Rectal smooth muscle tissue (tissue), 1 donor: ENCODE results near the gene SNHG17.

Experiments
- H3K27ac ChIP-seq: one replicate; pipeline ENCODE4 v1.7.0; 2013; ENCODE audit warnings: low read depth, low read length, inconsistent platforms
- H3K27me3 ChIP-seq: one replicate; pipeline ENCODE4 v1.7.0; 2013; ENCODE audit warnings: low read length; ENCODE audit not compliant: control insufficient read depth, insufficient read depth
- H3K36me3 ChIP-seq: one replicate; pipeline ENCODE4 v1.7.0; 2013; ENCODE audit warnings: low read length; ENCODE audit not compliant: control insufficient read depth, insufficient read depth
- H3K4me1 ChIP-seq: one replicate; pipeline ENCODE4 v1.7.0; 2013; ENCODE audit warnings: low read length; ENCODE audit not compliant: control insufficient read depth, insufficient read depth
- H3K4me3 ChIP-seq: one replicate; pipeline ENCODE4 v1.7.0; 2013; ENCODE audit warnings: low read length
- H3K9ac ChIP-seq: one replicate; pipeline ENCODE4 v1.7.0; 2013; ENCODE audit warnings: low read length

Gene SNHG17

GRCh38 chr20:38460040-38460623 is 25.0 kb upstream of the SNHG17 start:
- H3K4me1 ChIP-seq = no peaks in the 10 kb centered on the region
- no peak overlapping the region for H3K27ac ChIP-seq
- no peaks in the 10 kb centered on the region for H3K36me3 ChIP-seq
- no peak overlapping the region for H3K4me3 ChIP-seq
- no peaks in the 10 kb centered on the region for H3K27me3 ChIP-seq
- H3K9ac ChIP-seq = no peak overlapping the region

GRCh38 chr20:38458314-38458713 is 23.2 kb upstream of the SNHG17 start:
- H3K9ac ChIP-seq = no peak overlapping the region
- H3K27me3 ChIP-seq = no peaks in the 10 kb centered on the region

GRCh38 chr20:38454556-38455473 is 19.7 kb upstream of the SNHG17 start:
- no peak overlapping the region for H3K27ac ChIP-seq
- no peak overlapping the region for H3K4me3 ChIP-seq
- no peaks in the 10 kb centered on the region for H3K4me1 ChIP-seq
- peaks cover 8% of the 10 kb centered on the region for H3K36me3 ChIP-seq
- no peaks in the 10 kb centered on the region for H3K27me3 ChIP-seq
- H3K9ac ChIP-seq = no peak overlapping the region

More at GRCh38 chr20:38458314-38458713, 23.2 kb upstream of the SNHG17 start:
- Histone ChIP-seq H3K4me3 (no peak overlapping the region), H3K36me3 (no peaks in the 10 kb centered on the region), H3K27ac (no peak overlapping the region), H3K4me1 (no peaks in the 10 kb centered on the region)

DNA sequence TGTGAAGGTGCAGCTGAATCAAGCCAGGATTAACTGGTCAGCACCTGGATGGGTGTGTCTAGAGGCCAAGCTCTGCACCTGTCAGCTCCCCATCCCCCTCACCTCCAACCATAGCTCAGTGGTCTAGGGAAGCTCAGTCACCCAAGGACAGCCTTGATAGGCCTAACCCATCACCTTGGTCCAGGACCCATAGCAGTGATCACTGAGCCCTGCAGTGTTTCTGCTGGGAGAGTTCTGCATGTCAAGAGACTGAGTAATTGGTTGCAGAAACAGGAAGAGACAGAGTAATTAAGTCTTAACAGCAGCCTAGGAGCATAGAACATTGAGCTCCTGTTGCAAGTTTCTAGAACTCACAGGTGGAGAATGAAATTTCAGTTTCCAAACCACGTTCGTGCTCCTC is 18.8 kb upstream of the SNHG17 start:
- H3K36me3 ChIP-seq = peaks cover 14% of the 10 kb centered on the region
- H3K9ac ChIP-seq = no peak overlapping the region
- no peaks in the 10 kb centered on the region for H3K4me1 ChIP-seq
- H3K27me3 ChIP-seq = no peaks in the 10 kb centered on the region
- H3K27ac ChIP-seq = no peak overlapping the region
- H3K4me3 ChIP-seq = no peak overlapping the region

DNA sequence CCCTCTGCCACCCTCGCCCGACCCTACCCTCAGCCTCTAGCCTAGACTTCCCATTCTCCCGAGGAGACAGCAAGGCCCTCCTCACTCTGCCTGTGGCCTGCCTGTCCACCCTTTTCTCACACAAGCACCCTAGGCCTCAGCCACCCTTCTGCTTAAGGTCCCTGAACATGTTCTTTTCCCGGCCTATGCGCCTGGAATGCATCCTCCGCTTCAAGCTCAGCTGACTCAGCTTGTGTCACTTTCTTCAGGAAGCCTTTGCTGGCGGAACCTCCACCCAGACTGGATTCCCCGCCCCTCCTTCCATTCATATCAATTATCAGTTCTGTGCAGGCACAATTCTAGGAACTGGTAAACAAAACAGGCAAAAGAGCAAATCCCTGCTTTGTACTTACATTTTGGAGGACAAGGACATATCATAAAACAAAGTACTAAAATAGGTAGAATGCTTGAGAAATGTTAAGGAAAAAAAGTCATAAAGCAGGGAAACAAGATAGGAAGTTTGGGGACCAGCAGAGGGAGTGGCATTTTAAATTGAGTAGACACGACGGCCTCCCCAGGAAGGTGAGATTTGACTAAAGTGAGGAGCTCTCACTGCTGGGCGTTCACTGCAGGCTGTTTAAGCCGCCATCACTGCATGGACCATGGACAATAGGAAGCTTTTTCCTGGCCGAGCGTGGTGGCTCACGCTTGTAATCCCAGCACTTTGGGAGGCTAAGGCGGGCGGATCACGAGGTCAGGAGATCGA is 17.9 kb upstream of the SNHG17 start:
- Histone ChIP-seq H3K4me1 (no peaks in the 10 kb centered on the region), H3K27me3 (no peaks in the 10 kb centered on the region), H3K9ac (no peak overlapping the region), H3K4me3 (no peak overlapping the region), H3K27ac (no peak overlapping the region), H3K36me3 (peaks cover 14% of the 10 kb centered on the region)

- Histone ChIP-seq H3K27me3 (no peaks in the 10 kb centered on the region), H3K9ac (no peak overlapping the region), H3K36me3 (peaks cover 14% of the 10 kb centered on the region), H3K4me3 (no peak overlapping the region), H3K4me1 (peaks cover 3% of the 10 kb centered on the region), H3K27ac (no peak overlapping the region)
Measured at GRCh38 chr20:38450412-38450975, 15.4 kb upstream of the SNHG17 start.

DNA sequence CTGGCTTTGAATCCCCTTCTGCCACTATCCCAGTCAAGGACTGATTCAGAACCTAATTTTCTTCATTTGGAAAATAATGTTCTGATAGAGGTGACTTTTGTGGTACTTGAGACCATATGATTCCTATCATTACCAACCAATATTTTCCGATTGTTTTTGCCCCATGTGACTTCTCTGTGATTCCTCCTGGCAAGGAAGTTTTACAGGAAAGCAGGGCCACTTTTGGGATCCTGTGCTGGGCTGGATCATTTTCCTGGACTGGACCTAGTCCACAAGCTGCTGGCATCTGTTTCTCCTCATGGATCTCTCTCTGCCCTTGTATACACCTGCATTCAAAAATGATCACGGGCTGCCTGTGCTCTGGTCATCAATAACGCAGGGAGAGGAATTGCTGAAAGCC is 13.9 kb upstream of the SNHG17 start:
- Histone ChIP-seq H3K36me3 (peaks cover 14% of the 10 kb centered on the region), H3K27me3 (no peaks in the 10 kb centered on the region), H3K27ac (no peak overlapping the region), H3K9ac (no peak overlapping the region), H3K4me1 (peaks cover 3% of the 10 kb centered on the region), H3K4me3 (no peak overlapping the region)

GRCh38 chr20:38447931-38448675 is 13.0 kb upstream of the SNHG17 start:
- peaks cover 14% of the 10 kb centered on the region for H3K36me3 ChIP-seq
- no peaks in the 10 kb centered on the region for H3K27me3 ChIP-seq
- H3K27ac ChIP-seq = no peak overlapping the region
- peaks cover 3% of the 10 kb centered on the region for H3K4me1 ChIP-seq
- peak overlapping the region; percentile 12 for H3K4me3 ChIP-seq
- H3K9ac ChIP-seq = no peak overlapping the region

GRCh38 chr20:38447251-38447661 is 12.1 kb upstream of the SNHG17 start:
- Histone ChIP-seq H3K36me3 (peaks cover 14% of the 10 kb centered on the region), H3K4me1 (peaks cover 3% of the 10 kb centered on the region), H3K27me3 (no peaks in the 10 kb centered on the region), H3K4me3 (peak overlapping the region; percentile 76), H3K9ac (peak overlapping the region; percentile 78), H3K27ac (peak overlapping the region; percentile 61)

DNA sequence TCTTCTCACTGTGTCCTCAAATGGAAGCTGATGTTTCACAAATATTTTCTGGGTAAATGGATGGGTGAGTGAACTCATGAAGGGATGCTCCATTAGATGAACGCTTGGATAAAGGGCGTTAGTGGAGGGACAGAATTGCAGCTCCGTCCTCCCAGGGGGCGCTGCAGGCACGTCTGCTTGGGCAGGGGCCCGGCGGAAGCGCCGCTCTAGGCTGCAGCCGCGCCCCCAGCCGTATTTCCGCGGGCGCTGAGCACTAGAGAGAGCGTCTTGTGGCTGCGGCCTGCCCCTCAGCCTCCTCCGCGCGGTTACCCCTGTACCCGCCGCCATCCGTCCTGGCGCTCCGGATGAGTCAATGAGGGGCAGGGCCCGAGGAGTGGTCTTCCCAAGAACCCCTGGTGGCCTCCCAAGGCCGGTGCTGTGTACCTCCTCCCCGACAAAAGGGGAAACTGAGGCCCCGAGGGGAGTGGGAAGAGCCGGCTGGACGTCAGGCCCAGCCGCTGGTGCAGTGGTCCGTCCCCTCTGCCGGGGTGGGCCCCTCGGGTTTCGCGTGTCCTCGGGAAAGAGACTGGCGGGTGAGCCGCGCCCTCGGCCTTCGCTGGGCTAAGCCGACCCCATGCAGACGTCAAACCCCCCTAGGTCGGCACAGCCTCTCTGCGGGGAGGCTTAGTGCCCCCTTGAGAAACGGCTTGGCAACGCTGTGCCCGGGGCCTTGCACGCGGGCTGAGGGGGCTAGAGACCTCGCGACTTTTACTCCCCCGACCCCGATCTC is 11.5 kb upstream of the SNHG17 start:
- Histone ChIP-seq H3K27me3 (no peaks in the 10 kb centered on the region), H3K4me1 (peaks cover 3% of the 10 kb centered on the region), H3K4me3 (peak overlapping the region; percentile 76), H3K9ac (peak overlapping the region; percentile 78), H3K27ac (peak overlapping the region; percentile 61), H3K36me3 (peaks cover 14% of the 10 kb centered on the region)

DNA sequence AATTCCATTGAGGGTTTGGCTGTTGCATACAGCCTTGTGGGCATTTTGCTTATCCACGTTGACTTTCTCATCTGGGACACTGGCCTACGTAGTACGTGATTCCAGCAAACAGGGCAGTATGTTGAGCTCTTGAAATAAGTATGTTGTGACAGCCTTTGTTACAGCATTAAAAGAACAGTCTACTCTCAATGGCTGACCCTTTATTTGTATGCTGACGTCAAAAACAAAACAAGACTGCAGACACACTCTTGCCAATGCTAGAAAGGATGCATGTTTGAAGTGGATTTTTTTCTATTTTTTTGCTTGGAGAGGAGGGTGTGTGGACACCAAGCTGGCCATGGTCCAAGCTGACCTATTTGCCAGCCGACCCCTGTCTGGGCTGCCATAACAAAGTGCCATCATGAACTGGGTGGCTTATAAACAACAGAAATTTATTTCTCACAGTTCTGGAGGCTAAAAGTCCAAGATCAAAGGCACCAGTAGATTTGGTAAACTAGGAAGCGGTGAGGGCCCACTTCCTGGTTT is 10.8 kb upstream of the SNHG17 start:
- H3K9ac ChIP-seq = no peak overlapping the region
- H3K36me3 ChIP-seq = peaks cover 14% of the 10 kb centered on the region
- H3K4me3 ChIP-seq = peak overlapping the region; percentile 76
- no peak overlapping the region for H3K27ac ChIP-seq
- no peaks in the 10 kb centered on the region for H3K27me3 ChIP-seq
- peaks cover 3% of the 10 kb centered on the region for H3K4me1 ChIP-seq
